ENCODE measurements around the gene IFNG. TPM values are rescaled to one million over a fixed set of nuclear protein-coding genes. Genes with fewer than 3 reads are reported as not detected.

The IFNG gene
- polyA plus RNA-seq, 3 donors, result not detected

DNA sequence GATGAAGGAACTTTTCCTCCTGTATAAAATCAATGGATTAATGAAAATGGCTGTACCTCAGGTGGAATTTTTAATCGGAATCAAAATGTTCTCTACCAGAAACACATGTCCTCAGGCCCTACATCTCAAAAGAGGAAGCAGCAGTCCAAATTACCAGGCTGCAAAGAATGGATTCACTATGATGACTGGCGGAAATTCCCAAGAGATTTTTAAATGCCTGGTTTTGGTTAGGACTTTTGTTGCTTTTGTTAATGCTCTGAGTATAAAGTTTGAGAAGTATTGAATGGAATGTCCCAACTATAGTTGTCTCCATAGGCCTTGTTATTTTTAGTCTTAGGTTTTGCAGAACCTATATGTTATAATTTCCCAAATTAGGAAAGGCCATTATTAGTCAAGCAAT, 11.2 kb upstream of the IFNG start:
- no peak overlapping the region for H3K27ac ChIP-seq (ENCODE audit: low read depth, low read length)
- WGBS, 3 donors, result 84 to 90% (median 88%) methylated on average over 2 of the region's 2 CpGs

GRCh38 chr12:68169213-68169889, 9.8 kb upstream of the IFNG start:
- 86 to 93% (median 86%) methylated on average over 1 of the region's 1 CpG for WGBS, 3 donors
- H3K27ac ChIP-seq (ENCODE audit: low read depth, low read length), result no peak overlapping the region

GRCh38 chr12:68166317-68166831, 6.8 kb upstream of the IFNG start:
- WGBS, 3 donors, result 53 to 66% (median 55%) methylated on average over 5 of the region's 5 CpGs
- H3K27ac ChIP-seq (ENCODE audit: low read depth, low read length), result no peak overlapping the region

DNA sequence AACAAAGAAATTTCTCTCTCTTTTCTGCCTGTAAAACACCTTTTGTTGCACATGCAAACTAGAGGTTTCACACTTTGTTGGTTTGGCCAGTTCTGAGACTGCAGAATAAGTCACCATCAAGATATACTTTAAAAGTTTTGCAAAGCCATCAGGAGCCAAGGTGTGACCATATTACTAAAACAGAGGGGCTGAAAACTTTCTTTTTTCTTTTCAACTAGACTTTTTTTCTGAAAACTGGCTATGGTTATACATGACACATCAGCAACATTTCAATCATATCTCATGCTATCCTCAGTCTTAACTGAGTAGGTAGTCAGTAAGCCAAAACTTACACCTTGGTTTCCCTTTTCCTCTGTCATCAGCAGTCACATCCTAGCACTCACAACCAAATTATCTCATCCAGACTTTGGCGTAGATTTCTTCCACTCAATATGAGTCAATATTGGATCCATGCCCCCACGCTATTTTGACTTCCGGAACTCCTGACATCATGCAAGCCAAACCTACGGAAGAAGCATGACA, 4.1 kb upstream of the IFNG start:
- H3K27ac ChIP-seq (ENCODE audit: low read depth, low read length), result no peak overlapping the region
- WGBS, 3 donors, result 80 to 88% (median 85%) methylated on average over 4 of the region's 4 CpGs

GRCh38 chr12:68162374-68162773, 2.8 kb upstream of the IFNG start:
- WGBS, 3 donors, result 87 to 95% (median 92%) methylated on average over 2 of the region's 2 CpGs
- H3K27ac ChIP-seq (ENCODE audit: low read depth, low read length), result no peak overlapping the region

DNA sequence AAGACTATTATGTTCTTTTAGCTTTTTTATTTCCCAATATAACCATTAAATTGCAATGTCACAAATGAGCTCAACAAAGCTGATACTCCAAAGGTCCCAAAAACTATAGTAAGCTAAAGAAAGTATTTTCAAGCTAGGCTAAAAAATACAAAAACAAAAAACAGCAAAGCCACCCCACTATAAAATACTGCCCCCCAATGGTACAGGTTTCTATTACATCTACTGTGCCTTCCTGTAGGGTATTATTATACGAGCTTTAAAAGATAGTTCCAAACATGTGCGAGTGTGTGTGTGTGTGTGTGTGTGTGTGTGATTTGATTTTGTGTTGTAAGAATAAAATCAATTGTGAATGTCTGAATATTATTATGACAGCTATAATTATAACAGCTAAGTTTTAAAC, 1.1 kb downstream of the IFNG start:
- H3K27ac ChIP-seq (ENCODE audit: low read depth, low read length), result no peak overlapping the region
- 31 to 52% (median 42%) methylated on average over 2 of the region's 2 CpGs for WGBS, 3 donors

DNA sequence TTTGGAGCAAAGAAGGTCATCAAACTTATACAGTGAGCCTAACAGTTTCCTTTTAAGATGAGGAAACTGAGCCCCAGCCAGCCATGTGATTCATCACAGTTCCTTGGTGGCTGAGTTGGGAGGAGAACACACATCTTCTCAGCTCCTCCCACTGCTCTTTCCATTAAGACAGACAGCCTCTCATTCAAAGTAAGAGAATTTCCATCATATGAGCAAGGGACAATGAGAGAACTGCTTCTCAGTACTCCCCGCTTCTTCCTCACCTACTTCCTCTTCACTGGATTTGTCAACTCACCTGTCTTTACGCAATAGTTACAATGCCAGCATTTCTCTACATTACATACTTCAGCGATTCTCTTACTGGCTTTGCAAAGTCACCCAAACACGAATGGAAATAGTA, 2.2 kb downstream of the IFNG start:
- 59 to 68% (median 63%) methylated on average over 4 of the region's 4 CpGs for WGBS, 3 donors
- H3K27ac ChIP-seq (ENCODE audit: low read depth, low read length), result no peak overlapping the region

DNA sequence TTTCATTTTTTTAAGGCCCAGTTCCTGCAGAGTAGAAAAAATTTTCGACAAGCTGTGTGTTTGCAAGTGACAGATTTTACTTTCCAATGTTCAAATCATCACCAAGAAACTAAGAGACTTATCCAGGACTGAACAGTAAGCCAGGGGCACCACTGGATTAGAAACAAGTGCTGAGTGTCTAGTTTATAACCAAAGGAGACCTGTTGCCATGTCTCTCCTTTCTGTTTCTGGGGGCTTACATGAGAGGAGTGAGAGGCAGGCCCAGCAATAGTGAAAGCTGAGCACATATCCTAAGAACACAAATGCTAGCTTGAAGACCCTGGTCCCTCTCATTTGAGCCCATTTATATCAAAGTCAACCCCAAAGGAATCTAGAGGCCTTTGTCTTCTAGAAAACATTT, 2.9 kb downstream of the IFNG start:
- 53 to 77% (median 73%) methylated on average over 1 of the region's 1 CpG for WGBS, 3 donors
- H3K27ac ChIP-seq (ENCODE audit: low read depth, low read length), result no peak overlapping the region

DNA sequence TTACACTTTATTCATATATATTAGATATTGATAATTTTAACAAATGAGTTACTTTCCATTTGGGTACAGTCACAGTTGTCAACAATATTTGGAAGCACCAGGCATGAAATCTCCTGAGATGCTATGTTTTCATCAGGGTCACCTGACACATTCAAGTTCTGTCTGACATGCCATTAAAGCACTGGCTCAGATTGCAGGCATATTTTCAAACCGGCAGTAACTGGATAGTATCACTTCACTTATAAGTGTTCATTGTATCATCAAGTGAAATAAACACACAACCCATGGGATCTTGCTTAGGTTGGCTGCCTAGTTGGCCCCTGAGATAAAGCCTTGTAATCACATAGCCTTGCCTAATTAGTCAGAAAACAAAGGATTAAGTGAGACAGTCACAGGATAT, 4.8 kb downstream of the IFNG start:
- H3K27ac ChIP-seq (ENCODE audit: low read depth, low read length), result no peak overlapping the region
- WGBS, 3 donors, result 29 to 47% (median 46%) methylated on average over 1 of the region's 1 CpG

DNA sequence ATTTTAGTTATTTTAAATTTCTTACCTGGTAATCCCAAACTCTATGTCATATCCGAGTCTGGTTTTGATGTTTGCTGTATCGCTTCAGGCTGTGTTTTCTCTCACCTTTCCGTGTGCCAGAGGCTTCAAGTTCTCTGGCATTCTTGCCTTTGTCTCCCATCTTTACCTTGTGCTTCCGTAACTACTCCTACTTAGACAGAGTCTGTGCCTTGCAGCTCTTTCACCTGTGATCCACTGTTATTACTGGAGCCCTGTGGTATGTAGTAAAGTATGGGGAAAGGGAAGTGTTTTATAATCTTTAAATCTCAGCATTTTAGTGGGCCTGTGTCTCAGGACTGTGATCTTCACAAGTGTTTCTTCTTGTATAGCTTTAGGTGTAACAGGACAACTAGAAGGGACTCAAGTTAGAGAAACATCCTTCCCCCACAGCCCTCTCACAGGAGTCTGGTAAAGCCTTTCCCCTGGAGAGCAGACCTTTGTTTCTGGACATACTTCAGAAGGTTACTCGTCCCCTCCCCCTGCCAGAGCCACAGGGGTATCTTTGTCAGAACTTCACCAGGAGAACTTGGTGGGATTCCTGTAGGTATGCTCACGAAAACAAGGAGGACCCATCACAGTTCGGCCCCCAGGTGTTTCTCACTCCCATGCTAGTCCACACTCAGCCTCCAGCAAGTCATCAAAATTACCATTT, 11.1 kb downstream of the IFNG start:
- no peak overlapping the region for H3K27ac ChIP-seq (ENCODE audit: low read depth, low read length)
- 57 to 90% (median 89%) methylated on average over 7 of the region's 7 CpGs for WGBS, 3 donors

DNA sequence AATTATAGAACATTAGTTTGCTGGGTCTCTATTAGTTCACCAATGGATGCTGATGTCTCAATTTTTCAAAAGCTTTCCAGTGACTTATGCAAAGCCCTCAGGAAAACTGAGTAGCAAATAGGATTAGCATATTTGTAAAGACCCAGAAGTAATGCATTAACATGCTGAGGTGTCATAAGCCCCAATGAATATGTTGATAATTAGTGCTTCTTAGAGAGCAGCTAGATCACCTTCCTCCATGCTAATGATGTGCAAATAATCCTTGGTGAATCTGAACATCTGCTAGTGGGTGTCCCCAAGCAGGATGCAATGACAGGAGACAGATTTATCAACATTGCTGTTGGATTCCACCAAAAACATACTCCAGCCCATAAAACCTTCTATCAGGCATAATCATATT, 19.0 kb downstream of the IFNG start:
- no peak overlapping the region for H3K27ac ChIP-seq (ENCODE audit: low read depth, low read length)

DNA sequence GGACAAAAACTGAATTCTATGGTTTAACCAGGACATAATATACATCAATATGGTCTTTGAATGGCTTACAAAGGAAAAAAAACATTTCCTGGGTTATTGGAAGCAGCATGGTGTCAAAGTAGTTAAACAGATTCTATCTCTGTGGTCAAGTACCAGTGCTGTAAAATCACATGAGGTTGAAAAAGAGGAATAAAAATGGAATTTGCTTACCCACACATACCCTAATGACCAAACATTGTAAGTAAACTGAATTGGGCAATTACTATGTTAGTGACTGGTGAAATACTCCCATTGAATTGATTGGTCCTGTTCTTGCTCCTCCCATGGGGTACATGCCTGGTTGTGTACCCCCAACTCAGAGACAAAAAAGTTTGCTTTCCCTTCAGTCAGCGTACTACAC, 19.6 kb downstream of the IFNG start:
- WGBS, 3 donors, result 88 to 97% (median 93%) methylated on average over 1 of the region's 1 CpG
- no peak overlapping the region for H3K27ac ChIP-seq (ENCODE audit: low read depth, low read length)

DNA sequence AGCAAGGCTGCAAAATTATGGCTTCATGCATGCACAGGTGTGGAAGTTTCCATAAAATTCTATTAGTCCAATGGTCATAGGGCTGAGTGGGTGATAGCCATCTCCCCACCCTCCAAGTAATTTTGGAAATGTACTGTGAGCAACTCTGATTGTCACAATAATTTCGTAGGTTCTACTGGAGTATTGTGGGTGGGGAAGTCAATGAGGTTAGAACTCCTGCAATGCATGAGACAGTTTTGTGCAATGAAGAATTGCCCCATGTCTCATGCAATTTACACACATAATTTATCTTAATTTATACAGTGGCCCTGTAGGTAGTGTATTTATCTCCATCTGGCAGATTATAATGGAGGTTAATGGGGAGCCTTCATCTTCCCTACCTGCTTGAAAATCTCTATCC, 20.5 kb downstream of the IFNG start:
- H3K27ac ChIP-seq (ENCODE audit: low read depth, low read length), result no peak overlapping the region
- WGBS, 3 donors, result 66 to 85% (median 83%) methylated on average over 1 of the region's 1 CpG

DNA sequence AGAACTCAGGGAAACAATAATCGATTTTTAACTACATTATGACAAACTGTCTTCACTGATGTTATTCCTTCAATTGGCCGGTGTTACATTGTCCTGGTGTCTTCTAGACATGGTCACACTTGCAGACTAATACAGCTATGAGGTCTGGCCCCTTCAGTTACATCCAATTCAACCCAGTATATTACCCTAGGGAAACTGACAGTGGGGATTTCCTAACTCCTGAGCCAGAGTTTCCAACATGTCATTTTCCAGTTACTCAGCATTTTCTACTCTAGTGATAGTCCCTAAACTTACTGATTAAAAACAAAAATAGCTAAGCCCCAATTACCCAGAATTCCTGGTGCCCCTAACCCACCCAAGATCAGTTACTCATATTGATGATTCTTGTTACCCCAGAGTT, 21.1 kb downstream of the IFNG start:
- H3K27ac ChIP-seq (ENCODE audit: low read depth, low read length), result no peak overlapping the region
- WGBS, 3 donors, result 79 to 93% (median 91%) methylated on average over 2 of the region's 2 CpGs

DNA sequence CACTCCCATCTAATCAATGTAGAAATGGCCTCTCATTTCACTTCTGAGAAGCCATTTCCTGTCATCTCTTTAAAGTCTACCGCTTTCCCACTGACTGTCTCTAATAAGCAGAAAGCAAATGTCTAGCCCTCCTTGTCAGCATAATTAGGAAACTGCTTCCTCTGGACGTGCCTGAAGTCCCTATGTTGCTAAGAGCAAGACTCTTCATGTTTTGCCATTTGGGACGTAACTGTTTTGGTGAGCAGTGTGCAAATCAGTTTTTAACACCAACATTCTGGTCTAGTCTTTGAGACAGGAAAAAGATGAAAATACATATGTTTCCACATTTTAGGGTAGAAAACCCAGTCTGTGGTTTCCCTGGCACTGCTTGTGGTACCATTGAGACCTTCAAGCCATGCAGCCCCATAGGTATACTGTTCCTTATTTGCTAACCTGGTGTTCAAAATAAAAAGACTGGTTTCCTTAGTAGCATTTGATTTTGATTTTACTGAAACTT, 22.2 kb downstream of the IFNG start:
- WGBS, 3 donors, result 57% methylated on average over 3 of the region's 3 CpGs
- no peak overlapping the region for H3K27ac ChIP-seq (ENCODE audit: low read depth, low read length)

DNA sequence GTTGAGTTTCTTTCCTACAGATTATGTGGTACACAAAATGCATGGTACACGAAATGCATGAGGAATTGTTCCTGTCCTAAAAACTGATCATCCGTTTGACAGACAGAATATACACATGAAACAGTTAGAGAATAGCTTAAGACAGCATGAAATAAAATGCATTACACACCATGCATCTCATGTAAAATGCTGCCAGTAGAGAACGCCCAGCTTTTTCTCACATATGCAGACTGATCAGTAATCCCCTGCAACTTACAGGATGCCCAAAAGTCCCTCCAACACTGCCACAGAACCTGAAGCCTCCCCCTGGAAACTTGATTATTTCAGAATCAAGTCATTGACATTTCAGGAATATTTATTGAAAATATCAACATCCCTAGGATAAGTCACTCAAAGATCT, 24.0 kb downstream of the IFNG start:
- H3K27ac ChIP-seq (ENCODE audit: low read depth, low read length), result no peak overlapping the region
- WGBS, 3 donors, result 75 to 85% (median 82%) methylated on average over 3 of the region's 3 CpGs

GRCh38 chr12:68131867-68132414, 27.6 kb downstream of the IFNG start:
- WGBS, 3 donors, result 69 to 96% (median 89%) methylated on average over 5 of the region's 5 CpGs
- H3K27ac ChIP-seq (ENCODE audit: low read depth, low read length), result no peak overlapping the region

DNA sequence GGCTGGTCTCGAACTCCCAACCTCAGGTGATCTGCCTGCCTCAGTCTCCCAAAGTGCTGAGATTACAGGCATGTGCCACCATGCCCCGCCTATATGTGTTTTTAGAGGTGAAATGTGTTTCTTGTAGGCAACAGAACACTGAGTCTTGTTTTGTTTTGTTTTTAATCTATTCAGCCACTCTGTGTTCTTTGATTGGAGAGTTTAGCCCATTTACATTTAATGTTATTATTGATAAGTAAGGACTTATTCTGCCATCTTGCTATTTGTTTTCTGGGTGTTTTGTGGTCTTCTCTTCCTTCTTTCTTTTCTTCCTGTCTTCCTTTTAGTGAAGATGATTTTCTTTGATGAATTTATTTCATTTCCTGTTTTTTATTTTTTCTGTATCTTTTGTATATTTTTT, 29.6 kb downstream of the IFNG start:
- 85 to 92% (median 92%) methylated on average over 2 of the region's 2 CpGs for WGBS, 3 donors
- no peak overlapping the region for H3K27ac ChIP-seq (ENCODE audit: low read depth, low read length)

- H3K27ac ChIP-seq (ENCODE audit: low read depth, low read length), result no peak overlapping the region
- 61 to 79% (median 64%) methylated on average over 3 of the region's 3 CpGs for WGBS, 3 donors
Measured at GRCh38 chr12:68122236-68122920, 37.2 kb downstream of the IFNG start.
